ENCODE data around the gene SLC49A3.

DNA sequence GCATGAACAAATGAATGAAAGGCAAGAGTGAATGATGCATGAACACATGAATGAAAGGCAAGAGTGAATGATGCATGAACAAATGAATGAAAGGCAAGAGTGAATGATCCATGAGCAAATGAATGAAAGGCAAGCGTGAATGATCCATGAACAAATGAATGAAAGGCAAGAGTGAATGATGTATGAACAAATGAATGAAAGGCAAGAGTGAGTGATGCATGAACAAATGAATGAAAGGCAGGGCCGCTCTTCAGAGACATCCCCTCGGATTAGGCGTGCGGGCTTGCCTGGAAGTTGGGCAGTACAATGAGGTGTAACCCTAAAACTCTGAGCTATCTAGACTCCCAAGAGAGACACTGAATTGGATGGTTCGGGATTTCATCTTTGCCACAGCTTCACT is 20.4 kb upstream of the SLC49A3 start:
- TF ChIP-seq, protein P1, sequence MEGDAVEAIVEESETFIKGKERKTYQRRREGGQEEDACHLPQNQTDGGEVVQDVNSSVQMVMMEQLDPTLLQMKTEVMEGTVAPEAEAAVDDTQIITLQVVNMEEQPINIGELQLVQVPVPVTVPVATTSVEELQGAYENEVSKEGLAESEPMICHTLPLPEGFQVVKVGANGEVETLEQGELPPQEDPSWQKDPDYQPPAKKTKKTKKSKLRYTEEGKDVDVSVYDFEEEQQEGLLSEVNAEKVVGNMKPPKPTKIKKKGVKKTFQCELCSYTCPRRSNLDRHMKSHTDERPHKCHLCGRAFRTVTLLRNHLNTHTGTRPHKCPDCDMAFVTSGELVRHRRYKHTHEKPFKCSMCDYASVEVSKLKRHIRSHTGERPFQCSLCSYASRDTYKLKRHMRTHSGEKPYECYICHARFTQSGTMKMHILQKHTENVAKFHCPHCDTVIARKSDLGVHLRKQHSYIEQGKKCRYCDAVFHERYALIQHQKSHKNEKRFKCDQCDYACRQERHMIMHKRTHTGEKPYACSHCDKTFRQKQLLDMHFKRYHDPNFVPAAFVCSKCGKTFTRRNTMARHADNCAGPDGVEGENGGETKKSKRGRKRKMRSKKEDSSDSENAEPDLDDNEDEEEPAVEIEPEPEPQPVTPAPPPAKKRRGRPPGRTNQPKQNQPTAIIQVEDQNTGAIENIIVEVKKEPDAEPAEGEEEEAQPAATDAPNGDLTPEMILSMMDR (conservative IDR thresholded peaks at IDR 0.05; ENCODE audit: low read length), result no peak
- no peak for TF ChIP-seq EZH2phosphoT487 (IDR thresholded peaks at IDR 0.05; ENCODE audit: borderline replicate concordance, low read depth, low read length)
